ENCODE data around the gene PRLH. TPM values are rescaled to one million over a fixed set of nuclear protein-coding genes. Genes with fewer than 3 reads are reported as not detected.

PRLH gene
- polyA plus RNA-seq, 1 experiment = not detected

DNA sequence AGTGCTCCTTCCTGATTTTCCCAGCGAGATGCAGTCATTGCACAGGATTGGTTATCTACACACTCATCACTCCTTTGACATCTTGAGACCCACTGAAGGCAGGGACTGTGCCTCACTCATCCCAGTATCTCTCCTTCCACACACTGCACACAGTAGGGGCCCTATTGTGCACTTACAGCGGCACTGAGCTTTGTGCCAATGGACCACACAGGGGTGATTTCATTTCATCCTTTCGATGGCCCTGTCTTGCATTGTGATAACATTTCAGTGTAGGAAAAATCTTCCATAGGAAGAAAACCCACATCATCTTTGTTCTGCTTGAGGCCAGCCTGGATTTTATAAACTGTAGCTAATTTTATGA lies 50.0 kb downstream of the PRLH start:
- no peaks in the 10 kb centered on the region for H3K27me3 ChIP-seq (ENCODE audit: control insufficient read depth, insufficient read depth, low read length)
- DNase-seq (ENCODE audit: low read depth) = no peak
- H3K36me3 ChIP-seq (ENCODE audit: control insufficient read depth, insufficient read depth, low read length) = no peaks in the 10 kb centered on the region
- TF ChIP-seq, protein P1, sequence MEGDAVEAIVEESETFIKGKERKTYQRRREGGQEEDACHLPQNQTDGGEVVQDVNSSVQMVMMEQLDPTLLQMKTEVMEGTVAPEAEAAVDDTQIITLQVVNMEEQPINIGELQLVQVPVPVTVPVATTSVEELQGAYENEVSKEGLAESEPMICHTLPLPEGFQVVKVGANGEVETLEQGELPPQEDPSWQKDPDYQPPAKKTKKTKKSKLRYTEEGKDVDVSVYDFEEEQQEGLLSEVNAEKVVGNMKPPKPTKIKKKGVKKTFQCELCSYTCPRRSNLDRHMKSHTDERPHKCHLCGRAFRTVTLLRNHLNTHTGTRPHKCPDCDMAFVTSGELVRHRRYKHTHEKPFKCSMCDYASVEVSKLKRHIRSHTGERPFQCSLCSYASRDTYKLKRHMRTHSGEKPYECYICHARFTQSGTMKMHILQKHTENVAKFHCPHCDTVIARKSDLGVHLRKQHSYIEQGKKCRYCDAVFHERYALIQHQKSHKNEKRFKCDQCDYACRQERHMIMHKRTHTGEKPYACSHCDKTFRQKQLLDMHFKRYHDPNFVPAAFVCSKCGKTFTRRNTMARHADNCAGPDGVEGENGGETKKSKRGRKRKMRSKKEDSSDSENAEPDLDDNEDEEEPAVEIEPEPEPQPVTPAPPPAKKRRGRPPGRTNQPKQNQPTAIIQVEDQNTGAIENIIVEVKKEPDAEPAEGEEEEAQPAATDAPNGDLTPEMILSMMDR (IDR thresholded peaks at IDR 0.05; ENCODE audit: insufficient read depth, low read depth, low read length) = no peak
- CTCF ChIA-PET = interaction anchor here (1.0 to 1.6 kb wide), 3 partner anchors 10 to 129 kb away, joined by 3 to 5 read pairs (median 5); no protein-coding TSS in a partner anchor
- POLR2A ChIA-PET = no interaction called here
- no peak overlapping the region for H3K4me3 ChIP-seq (ENCODE audit: low read depth, low read length)

Small RNA genes lying within 50 kb of the gene (small RNA-seq; reads per million reads assigned to genes)
- not detected for gene RNU6-1140P (ENCODE audit: insufficient read length, low read depth, low replicate concordance)

Other genes starting within 250 kb of the PRLH start
- 522 and 695 TPM in 2 replicates for gene COL6A3, start 152.4 kb upstream of the PRLH start, polyA plus RNA-seq (2011; rRNA removed)
- gene MLPH, start 79.3 kb upstream of the PRLH start, polyA plus RNA-seq (2011; rRNA removed) = 16.1 and 18.5 TPM in 2 replicates
- gene RAB17, start 24.2 kb downstream of the PRLH start, polyA plus RNA-seq (2011; rRNA removed) = 0.25 and 0.51 TPM in 2 replicates
- 50.4 and 58.5 TPM in 2 replicates for gene LRRFIP1, start 61.0 kb downstream of the PRLH start, polyA plus RNA-seq (2011; rRNA removed)
- 0.05 and 0.07 TPM in 2 replicates for gene RBM44, start 232.2 kb downstream of the PRLH start, polyA plus RNA-seq (2011; rRNA removed)

All from BJ (cell line).